Activated CD8-positive, alpha-beta memory T cell treated with anti-CD3 and anti-CD28 coated beads for 24 hours (primary cell): ENCODE results near the gene SLC1A1.

Experiments used
- DNase-seq: peaks from one replicate; pipeline ENCODE4 v3.0.0-alpha.2; 2020

The SLC1A1 gene

GRCh38 chr9:4489919-4490704, at the start of gene SLC1A1:
TSS of gene SLC1A1 (plus strand) at chr9:4490468. CDS start at chr9:4490680, 212 bp downstream.
- peak; percentile 68 for DNase-seq

- DNase-seq: no peak
Measured at GRCh38 chr9:4442806-4443205, 47.5 kb upstream of the SLC1A1 start.

- no peak for DNase-seq
Measured at GRCh38 chr9:4443439-4443838, 46.8 kb upstream of the SLC1A1 start.

GRCh38 chr9:4461437-4461836, 28.8 kb upstream of the SLC1A1 start:
- no peak for DNase-seq

GRCh38 chr9:4463824-4464223, 26.4 kb upstream of the SLC1A1 start:
- no peak for DNase-seq

GRCh38 chr9:4464911-4465513, 25.3 kb upstream of the SLC1A1 start:
- no peak for DNase-seq

- DNase-seq: no peak
Measured at GRCh38 chr9:4465910-4466309, 24.4 kb upstream of the SLC1A1 start.

GRCh38 chr9:4475301-4475700, 15.0 kb upstream of the SLC1A1 start:
- no peak for DNase-seq

GRCh38 chr9:4486176-4486575, 4.1 kb upstream of the SLC1A1 start:
- no peak for DNase-seq

GRCh38 chr9:4489562-4489918, 728 bp upstream of the SLC1A1 start:
- no peak for DNase-seq

- DNase-seq: no peak
Measured at GRCh38 chr9:4490705-4491625, 697 bp downstream of the SLC1A1 start.

- DNase-seq: no peak
Measured at GRCh38 chr9:4491626-4491975, 1.3 kb downstream of the SLC1A1 start.

- DNase-seq: no peak
Measured at GRCh38 chr9:4494332-4494731, 4.1 kb downstream of the SLC1A1 start.

GRCh38 chr9:4494806-4495205, 4.5 kb downstream of the SLC1A1 start:
- no peak for DNase-seq

- DNase-seq: no peak
Measured at GRCh38 chr9:4495537-4495936, 5.3 kb downstream of the SLC1A1 start.

- DNase-seq: no peak
Measured at GRCh38 chr9:4496497-4496896, 6.2 kb downstream of the SLC1A1 start.

- DNase-seq: no peak
Measured at GRCh38 chr9:4497395-4497794, 7.1 kb downstream of the SLC1A1 start.

GRCh38 chr9:4497855-4498254, 7.6 kb downstream of the SLC1A1 start:
- DNase-seq: no peak

GRCh38 chr9:4499917-4500316, 9.6 kb downstream of the SLC1A1 start:
- DNase-seq: no peak

- DNase-seq: no peak
Measured at GRCh38 chr9:4501147-4501507, 10.9 kb downstream of the SLC1A1 start.

GRCh38 chr9:4502444-4502843, 12.2 kb downstream of the SLC1A1 start:
- no peak for DNase-seq

GRCh38 chr9:4503103-4503502, 12.8 kb downstream of the SLC1A1 start:
- DNase-seq: no peak

- no peak for DNase-seq
Measured at GRCh38 chr9:4504250-4504649, 14.0 kb downstream of the SLC1A1 start.

- DNase-seq: no peak
Measured at GRCh38 chr9:4506490-4506889, 16.2 kb downstream of the SLC1A1 start.
